Vagina (tissue), 2 donors: ENCODE results near the gene NPC1. TPM values are rescaled to one million over a fixed set of nuclear protein-coding genes. Genes with fewer than 3 reads are reported as not detected.

ENCODE experiments used
- DNase-seq, 2 donors: peaks; one replicate each; pipeline ENCODE4 v3.0.0-alpha.2; 2017; ENCODE audit errors: extremely low spot score in 2 of 2
- H3K27ac ChIP-seq: fragments of 200-600 bp; sonication (generic); one replicate; pipeline ENCODE4 v1.5.1; 2019
- H3K27me3 ChIP-seq: fragments of 200-600 bp; sonication (generic); one replicate; pipeline ENCODE4 v1.5.1; 2019
- H3K36me3 ChIP-seq, 2 donors: fragments of 200-600 bp; sonication (generic); one replicate each; pipeline ENCODE4 v1.5.1; 2017 to 2019
- H3K4me1 ChIP-seq: fragments of 200-600 bp; sonication (generic); one replicate; pipeline ENCODE4 v1.5.1; 2019
- H3K4me3 ChIP-seq, 2 donors: fragments of 200-600 bp; sonication (generic); 1 replicate in 1 of 2; 2 replicates in 1 of 2; pipeline ENCODE4 v1.5.1; 2016 to 2019
- H3K9me3 ChIP-seq: fragments of 200-600 bp; sonication (generic); one replicate; pipeline ENCODE4 v1.5.1; 2019
- POLR2A ChIP-seq, 2 donors: fragments of 450-650 bp; IDR thresholded peaks; one replicate each; pipeline ENCODE4 v1.6.1; 2017; ENCODE audit warnings: antibody characterized with exemption in 2 of 2, mild to moderate bottlenecking in 2 of 2, moderate library complexity in 2 of 2
- POLR2AphosphoS5 ChIP-seq, 2 donors: sonication (generic); formaldehyde crosslinking; IDR thresholded peaks; one replicate each; pipeline ENCODE4 v1.9.0; 2017; ENCODE audit warnings: antibody characterized with exemption in 2 of 2, mild to moderate bottlenecking in 2 of 2, low read depth in 1 of 2; ENCODE audit not compliant: insufficient read depth in 1 of 2
- intact Hi-C: fragments of 100-400 bp; cut with DNase I; formaldehyde crosslinking; loops from one replicate; pipeline ENCODE4 v1.15.1; 2023
- total RNA-seq: library from RNA; depleted of rRNA; stranded (reverse); fragments of >200 nt; gene quantifications from one replicate; pipeline ENCODE4 v1.2.3, GENCODE V29; 2016
- TF ChIP-seq, protein P1 (sequence below), 3 experiments: fragments of 450-650 bp in 2 of 3; fragments of 200-600 bp in 1 of 3; sonication (generic) in 1 of 3; IDR thresholded peaks; one replicate each; pipeline ENCODE4 v1.5.1; 2017 to 2019; ENCODE audit warnings: antibody characterized with exemption in 3 of 3, mild to moderate bottlenecking in 2 of 3, moderate library complexity in 2 of 3

Gene NPC1
- total RNA-seq, 1 donor from 2014 or later = 89.9 TPM

DNA sequence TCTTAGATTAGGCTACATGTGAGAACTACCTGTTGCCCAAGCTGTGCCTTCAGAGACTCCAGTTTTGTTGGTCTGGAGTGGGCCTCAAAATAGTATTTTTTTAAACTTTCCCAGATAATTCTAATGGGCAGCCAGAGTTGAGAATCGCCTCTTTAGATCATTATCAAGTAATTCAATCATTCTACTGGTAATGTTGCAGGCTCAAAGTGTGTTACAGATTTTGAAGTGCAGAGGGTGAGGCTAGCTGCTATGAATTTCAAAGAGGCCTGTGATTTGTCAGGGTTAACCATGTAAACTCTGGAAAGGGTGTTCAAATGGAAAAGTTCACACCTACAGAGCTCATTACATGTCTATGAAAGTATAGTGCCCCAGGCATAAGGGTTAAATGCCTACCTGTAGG lies 46.3 kb upstream of the NPC1 start:
- Histone ChIP-seq H3K36me3 (no peaks in the 10 kb centered on the region), H3K9me3 (no peaks in the 10 kb centered on the region), H3K27ac (no peak overlapping the region), H3K4me3 (no peak overlapping the region), H3K4me1 (peaks cover 3% of the 10 kb centered on the region), H3K27me3 (no peaks in the 10 kb centered on the region)
- intact Hi-C loops = no loop called here
- no peak for DNase-seq
- TF ChIP-seq, protein P1, sequence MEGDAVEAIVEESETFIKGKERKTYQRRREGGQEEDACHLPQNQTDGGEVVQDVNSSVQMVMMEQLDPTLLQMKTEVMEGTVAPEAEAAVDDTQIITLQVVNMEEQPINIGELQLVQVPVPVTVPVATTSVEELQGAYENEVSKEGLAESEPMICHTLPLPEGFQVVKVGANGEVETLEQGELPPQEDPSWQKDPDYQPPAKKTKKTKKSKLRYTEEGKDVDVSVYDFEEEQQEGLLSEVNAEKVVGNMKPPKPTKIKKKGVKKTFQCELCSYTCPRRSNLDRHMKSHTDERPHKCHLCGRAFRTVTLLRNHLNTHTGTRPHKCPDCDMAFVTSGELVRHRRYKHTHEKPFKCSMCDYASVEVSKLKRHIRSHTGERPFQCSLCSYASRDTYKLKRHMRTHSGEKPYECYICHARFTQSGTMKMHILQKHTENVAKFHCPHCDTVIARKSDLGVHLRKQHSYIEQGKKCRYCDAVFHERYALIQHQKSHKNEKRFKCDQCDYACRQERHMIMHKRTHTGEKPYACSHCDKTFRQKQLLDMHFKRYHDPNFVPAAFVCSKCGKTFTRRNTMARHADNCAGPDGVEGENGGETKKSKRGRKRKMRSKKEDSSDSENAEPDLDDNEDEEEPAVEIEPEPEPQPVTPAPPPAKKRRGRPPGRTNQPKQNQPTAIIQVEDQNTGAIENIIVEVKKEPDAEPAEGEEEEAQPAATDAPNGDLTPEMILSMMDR (IDR thresholded peaks at IDR 0.05) = no peak
- TF ChIP-seq POLR2AphosphoS5 (IDR thresholded peaks at IDR 0.05; ENCODE audit: insufficient read depth in 1 of 2, low read depth in 1 of 2) (no peak), POLR2A (IDR thresholded peaks at IDR 0.05) (no peak)

DNA sequence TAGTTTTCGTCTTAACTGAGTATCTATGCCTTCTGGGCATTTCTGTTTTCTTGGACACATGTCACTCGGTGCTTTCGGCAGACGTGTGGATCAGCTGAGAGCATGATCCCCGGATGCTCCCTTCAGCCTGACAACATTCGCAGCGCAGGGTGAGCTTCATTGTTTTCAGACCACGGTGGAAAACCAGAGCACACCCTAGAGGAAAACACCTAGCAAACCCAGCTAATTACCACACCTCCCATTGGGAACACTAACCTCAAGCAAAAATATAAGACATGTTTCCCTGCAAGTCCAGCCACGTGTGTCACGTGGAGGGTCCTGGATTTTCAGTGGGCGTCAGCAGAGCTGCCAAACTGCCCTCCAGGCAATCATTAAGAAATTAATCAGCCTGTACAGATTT lies 45.4 kb upstream of the NPC1 start:
- Histone ChIP-seq H3K27me3 (no peaks in the 10 kb centered on the region), H3K36me3 (no peaks in the 10 kb centered on the region), H3K27ac (no peak overlapping the region), H3K4me1 (peaks cover 12% of the 10 kb centered on the region), H3K4me3 (no peak overlapping the region), H3K9me3 (no peaks in the 10 kb centered on the region)
- DNase-seq = no peak
- TF ChIP-seq, protein P1 (IDR thresholded peaks at IDR 0.05) = no peak
- TF ChIP-seq POLR2AphosphoS5 (IDR thresholded peaks at IDR 0.05; ENCODE audit: insufficient read depth in 1 of 2, low read depth in 1 of 2) (no peak), POLR2A (IDR thresholded peaks at IDR 0.05) (no peak)
- intact Hi-C loops = no loop called here

DNA sequence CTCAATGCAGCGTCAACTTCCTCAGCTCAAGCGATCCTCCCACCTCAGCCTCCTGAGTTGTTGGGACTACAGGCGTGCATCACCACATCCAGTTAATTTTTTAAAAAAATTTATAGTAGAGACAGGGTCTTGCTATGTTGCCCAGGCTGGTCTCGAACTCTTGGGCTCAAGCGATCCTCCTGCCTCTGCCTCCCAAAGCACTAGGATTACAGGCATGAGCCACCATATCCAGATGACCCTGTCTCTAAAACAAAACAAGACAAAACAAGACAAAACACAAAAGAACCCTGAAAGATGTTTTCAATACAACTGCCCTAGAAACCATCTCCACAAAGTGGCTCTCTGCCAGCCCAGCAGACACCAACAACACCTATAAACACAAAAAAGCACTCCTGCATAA lies 45.0 kb upstream of the NPC1 start:
- Histone ChIP-seq H3K4me3 (no peak overlapping the region), H3K36me3 (no peaks in the 10 kb centered on the region), H3K4me1 (peaks cover 15% of the 10 kb centered on the region), H3K27me3 (no peaks in the 10 kb centered on the region), H3K27ac (no peak overlapping the region), H3K9me3 (no peaks in the 10 kb centered on the region)
- TF ChIP-seq, protein P1 (IDR thresholded peaks at IDR 0.05) = no peak
- TF ChIP-seq POLR2A (IDR thresholded peaks at IDR 0.05) = no peak
- TF ChIP-seq POLR2AphosphoS5 (IDR thresholded peaks at IDR 0.05; ENCODE audit: insufficient read depth in 1 of 2, low read depth in 1 of 2) = no peak
- intact Hi-C loops = no loop called here
- no peak for DNase-seq

DNA sequence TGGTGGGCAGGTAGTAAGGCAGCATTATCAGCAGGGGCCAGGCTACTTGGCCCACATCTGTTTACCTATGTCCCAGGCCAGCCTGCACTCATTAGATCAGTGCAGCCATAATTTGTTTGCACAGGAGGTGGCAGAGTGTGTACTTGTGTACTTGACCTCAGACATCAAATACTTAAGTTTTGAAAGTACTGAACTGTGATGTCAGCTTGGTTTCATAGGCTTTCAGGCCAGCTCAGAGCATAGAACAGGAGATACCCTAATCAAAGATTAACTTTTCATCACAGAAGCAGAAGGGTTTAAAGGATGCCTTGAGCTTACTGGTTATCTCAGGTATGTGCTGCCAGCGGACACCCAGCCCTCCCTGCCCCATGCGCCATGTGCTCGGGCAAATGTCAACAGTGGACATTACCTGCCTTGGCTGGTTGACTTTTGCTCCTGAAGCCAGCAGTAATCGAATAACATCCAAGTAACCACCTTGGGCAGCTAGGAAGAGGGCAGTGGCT lies 43.2 kb upstream of the NPC1 start:
- intact Hi-C loops = loop anchor here (10.0 kb wide), 1 partner anchor 185 kb away; no protein-coding TSS in a partner anchor

DNA sequence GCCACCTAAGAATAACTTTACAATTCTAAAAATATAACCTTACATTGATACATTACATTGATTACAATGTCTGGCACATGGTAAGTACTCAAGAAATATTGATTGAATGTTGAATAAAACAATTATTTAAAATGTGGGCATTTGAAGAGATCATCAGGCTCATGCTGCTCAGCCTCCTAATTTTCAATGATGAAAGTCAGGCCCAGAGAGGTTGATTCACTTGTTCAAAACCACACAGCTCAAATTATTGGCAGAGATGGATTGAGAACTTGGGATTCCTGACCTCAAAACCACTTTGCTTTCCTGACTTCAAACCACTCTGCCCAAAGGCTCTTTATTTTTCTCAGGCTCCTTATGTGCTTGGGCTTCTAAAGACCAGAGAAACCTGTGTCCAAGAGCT lies 41.7 kb upstream of the NPC1 start:
- no peak overlapping the region for H3K4me3 ChIP-seq
- no peaks in the 10 kb centered on the region for H3K36me3 ChIP-seq
- intact Hi-C loops = loop anchor here (10.0 kb wide), 1 partner anchor 187 kb away; no protein-coding TSS in a partner anchor
- no peaks in the 10 kb centered on the region for H3K9me3 ChIP-seq
- H3K4me1 ChIP-seq = peaks cover 15% of the 10 kb centered on the region
- TF ChIP-seq, protein P1 (IDR thresholded peaks at IDR 0.05) = no peak
- no peak for TF ChIP-seq POLR2AphosphoS5 (IDR thresholded peaks at IDR 0.05; ENCODE audit: insufficient read depth in 1 of 2, low read depth in 1 of 2)
- TF ChIP-seq POLR2A (IDR thresholded peaks at IDR 0.05) = no peak
- H3K27me3 ChIP-seq = no peaks in the 10 kb centered on the region
- H3K27ac ChIP-seq = no peak overlapping the region
- DNase-seq = no peak

More for the DNA sequence above, 43.2 kb upstream of the NPC1 start:
- no peak overlapping the region for H3K27ac ChIP-seq
- DNase-seq = no peak
- no peak overlapping the region for H3K4me3 ChIP-seq
- H3K36me3 ChIP-seq = no peaks in the 10 kb centered on the region
- no peaks in the 10 kb centered on the region for H3K27me3 ChIP-seq
- TF ChIP-seq POLR2AphosphoS5 (IDR thresholded peaks at IDR 0.05; ENCODE audit: insufficient read depth in 1 of 2, low read depth in 1 of 2) (no peak), POLR2A (IDR thresholded peaks at IDR 0.05) (no peak)
- TF ChIP-seq, protein P1 (IDR thresholded peaks at IDR 0.05) = no peak
- H3K4me1 ChIP-seq = peaks cover 15% of the 10 kb centered on the region
- H3K9me3 ChIP-seq = no peaks in the 10 kb centered on the region
